GM18499 (cell line): ENCODE data around the gene CEP68.

Experiments used
- ATAC-seq: cut with Tn5 transposase; IDR thresholded peaks from one replicate; pipeline ENCODE4 v1.9.1; 2021; ENCODE audit warnings: moderate number of reproducible peaks; ENCODE audit not compliant: insufficient read depth, unreplicated experiment

Gene CEP68

GRCh38 chr2:65055422-65056214, 598 bp upstream of the CEP68 start:
- peak; percentile 3 for ATAC-seq

GRCh38 chr2:65057054-65057375, 799 bp downstream of the CEP68 start:
- no peak for ATAC-seq

GRCh38 chr2:65057391-65058052, 1.3 kb downstream of the CEP68 start:
- ATAC-seq, result no peak

GRCh38 chr2:65059071-65059470, 2.9 kb downstream of the CEP68 start:
- ATAC-seq, result no peak

GRCh38 chr2:65061146-65061909, 5.1 kb downstream of the CEP68 start:
- ATAC-seq, result no peak

GRCh38 chr2:65061910-65062339, 5.7 kb downstream of the CEP68 start:
- no peak for ATAC-seq

- no peak for ATAC-seq
Measured at GRCh38 chr2:65062843-65063825, 6.9 kb downstream of the CEP68 start.

GRCh38 chr2:65064728-65065552, 8.7 kb downstream of the CEP68 start:
- ATAC-seq, result peak; percentile 64

GRCh38 chr2:65067806-65068553, 11.8 kb downstream of the CEP68 start:
- ATAC-seq, result no peak

GRCh38 chr2:65069439-65069824, 13.2 kb downstream of the CEP68 start:
- ATAC-seq, result no peak

GRCh38 chr2:65070172-65070830, 14.1 kb downstream of the CEP68 start:
- no peak for ATAC-seq

GRCh38 chr2:65070856-65071255, 14.6 kb downstream of the CEP68 start:
- ATAC-seq, result no peak

- no peak for ATAC-seq
Measured at GRCh38 chr2:65071499-65072180, 15.4 kb downstream of the CEP68 start.

GRCh38 chr2:65072181-65072970, 16.2 kb downstream of the CEP68 start:
- peak; percentile 45 for ATAC-seq

- ATAC-seq, result no peak
Measured at GRCh38 chr2:65073879-65074565, 17.8 kb downstream of the CEP68 start.

GRCh38 chr2:65075176-65075575, 19.0 kb downstream of the CEP68 start:
- no peak for ATAC-seq
